Stimulated activated CD4-positive, alpha-beta T cell treated with anti-CD3 and anti-CD28 coated beads, TNF-alpha, amount 100 ng/mL, for 4 hours (primary cell): ENCODE results near the gene WDR5B.

Experiments used
- DNase-seq, 3 experiments: peaks; one replicate each; pipeline ENCODE4 v3.0.0-alpha.2; 2020; ENCODE audit warnings: low read depth in 3 of 3

Gene WDR5B

DNA sequence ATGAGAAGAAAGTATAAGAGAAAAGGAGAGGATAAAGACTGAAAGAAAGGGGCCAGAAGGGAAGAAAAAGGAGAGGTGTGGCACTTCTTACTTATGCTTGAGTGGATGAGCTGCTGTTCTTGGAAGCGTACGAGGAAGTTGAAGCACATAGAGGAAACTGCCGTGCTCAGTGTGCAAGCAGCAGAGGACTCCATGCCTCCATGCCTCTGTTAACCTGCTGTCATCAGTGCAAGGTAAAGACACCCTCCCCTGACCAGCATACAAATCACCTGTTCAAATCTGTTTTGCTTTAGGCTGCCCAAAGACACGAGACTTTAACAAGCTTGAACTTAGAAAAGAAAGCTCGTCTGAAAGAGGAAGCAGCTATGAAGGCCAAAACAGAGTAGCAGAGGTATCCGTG lies 6.4 kb downstream of the WDR5B start:
- DNase-seq = no peak

DNA sequence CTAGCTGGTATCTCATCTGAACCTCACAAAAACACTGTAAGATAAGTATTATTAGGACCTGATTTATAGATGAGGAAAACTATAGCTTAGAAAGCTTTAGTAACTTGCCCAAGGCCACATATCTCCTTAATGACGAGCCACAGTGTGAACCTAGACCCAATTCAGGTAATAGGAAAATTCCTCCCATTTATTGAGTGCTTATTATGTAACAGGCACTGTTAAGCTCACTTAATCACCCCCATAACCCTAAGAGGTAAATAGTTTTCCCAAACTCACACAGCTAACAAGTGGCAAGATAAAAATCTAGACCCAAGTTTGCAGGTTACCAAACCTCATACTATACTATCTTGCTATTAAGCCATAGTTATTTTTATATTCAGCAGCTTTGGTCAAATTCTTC lies 7.9 kb downstream of the WDR5B start:
- DNase-seq = no peak

DNA sequence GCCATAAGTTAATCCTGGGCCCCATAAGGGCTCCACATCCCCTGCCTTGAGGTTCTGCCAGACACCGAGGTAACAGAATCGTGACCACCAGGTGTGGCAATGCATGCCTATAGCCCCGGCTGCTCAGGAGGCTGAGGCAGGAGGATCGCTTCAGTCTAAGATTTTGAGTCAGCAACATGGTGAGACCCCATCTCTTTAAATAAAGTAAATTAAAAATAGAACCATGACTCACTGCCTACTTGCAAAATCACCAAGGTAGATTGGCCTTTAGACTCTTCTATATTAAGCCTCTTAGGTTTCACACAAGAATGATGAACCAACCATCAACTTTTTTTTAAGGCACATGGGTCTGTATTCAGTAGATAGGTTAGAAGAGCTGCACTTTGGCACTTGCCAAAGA lies 9.7 kb downstream of the WDR5B start:
- no peak for DNase-seq

DNA sequence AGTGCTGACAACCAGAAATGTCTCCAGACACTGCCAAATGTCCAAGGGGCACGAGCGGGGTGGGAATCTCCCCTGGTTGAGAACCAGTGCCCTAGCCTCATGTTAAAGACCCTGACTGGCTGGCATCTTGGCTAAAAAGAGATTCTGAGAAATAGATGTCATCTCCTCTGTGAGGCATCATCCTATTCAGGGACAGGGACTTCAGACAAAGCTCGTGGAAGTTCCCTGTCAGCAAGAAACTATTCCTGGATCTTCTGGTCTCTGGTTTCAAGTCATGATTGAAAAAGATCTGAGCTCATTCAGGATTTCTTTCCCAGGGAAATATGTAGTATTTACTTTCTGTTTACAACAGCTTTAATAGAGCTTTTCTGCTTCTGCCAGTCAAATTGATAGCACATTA lies 10.8 kb downstream of the WDR5B start:
- DNase-seq = no peak

- no peak for DNase-seq
These were observed 12.4 kb downstream of the WDR5B start for GRCh38 chr3:122403489-122403888.

DNA sequence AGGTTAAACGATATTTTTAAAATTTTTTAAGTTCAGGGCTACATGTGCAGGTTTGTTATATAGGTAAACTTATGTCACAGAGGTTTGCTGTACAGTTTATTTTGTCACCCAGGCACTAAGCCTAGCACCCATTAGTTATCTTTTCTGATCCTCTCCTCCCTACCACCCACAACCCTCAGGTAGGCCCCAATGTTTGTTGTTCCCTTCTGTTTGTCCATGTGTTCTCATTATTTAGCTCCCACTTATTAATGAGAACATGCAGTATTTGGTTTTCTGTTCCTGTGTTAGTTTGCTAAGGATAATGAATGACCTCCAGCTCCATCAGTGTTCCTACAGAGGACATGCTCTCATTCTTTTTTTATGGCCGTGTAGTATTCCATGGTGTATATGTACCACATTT lies 16.9 kb downstream of the WDR5B start:
- no peak for DNase-seq

GRCh38 chr3:122397201-122397600 lies 18.7 kb downstream of the WDR5B start:
- no peak for DNase-seq

- no peak for DNase-seq
These were observed 19.4 kb downstream of the WDR5B start for GRCh38 chr3:122396511-122396910.

DNA sequence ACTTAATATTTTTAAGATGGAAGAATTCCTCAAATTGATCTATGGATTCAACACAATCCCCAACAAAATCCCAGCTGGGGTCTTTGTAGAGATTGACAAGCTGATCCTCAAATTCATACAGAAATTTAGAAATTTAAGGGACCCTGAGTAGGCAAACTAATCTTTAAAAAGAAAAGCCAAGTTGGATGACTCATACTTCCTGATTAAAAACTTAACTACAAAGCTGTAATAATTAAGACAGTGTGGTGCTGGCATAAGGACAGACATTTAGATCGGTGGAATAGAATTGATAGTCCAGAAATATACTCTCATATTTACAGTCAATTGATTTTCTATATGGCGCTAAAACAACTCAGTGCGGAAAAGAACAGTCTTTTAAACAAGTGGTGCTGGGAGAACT lies 20.3 kb downstream of the WDR5B start:
- DNase-seq = no peak

- no peak for DNase-seq
These were observed 21.7 kb downstream of the WDR5B start for GRCh38 chr3:122394173-122394572.

DNA sequence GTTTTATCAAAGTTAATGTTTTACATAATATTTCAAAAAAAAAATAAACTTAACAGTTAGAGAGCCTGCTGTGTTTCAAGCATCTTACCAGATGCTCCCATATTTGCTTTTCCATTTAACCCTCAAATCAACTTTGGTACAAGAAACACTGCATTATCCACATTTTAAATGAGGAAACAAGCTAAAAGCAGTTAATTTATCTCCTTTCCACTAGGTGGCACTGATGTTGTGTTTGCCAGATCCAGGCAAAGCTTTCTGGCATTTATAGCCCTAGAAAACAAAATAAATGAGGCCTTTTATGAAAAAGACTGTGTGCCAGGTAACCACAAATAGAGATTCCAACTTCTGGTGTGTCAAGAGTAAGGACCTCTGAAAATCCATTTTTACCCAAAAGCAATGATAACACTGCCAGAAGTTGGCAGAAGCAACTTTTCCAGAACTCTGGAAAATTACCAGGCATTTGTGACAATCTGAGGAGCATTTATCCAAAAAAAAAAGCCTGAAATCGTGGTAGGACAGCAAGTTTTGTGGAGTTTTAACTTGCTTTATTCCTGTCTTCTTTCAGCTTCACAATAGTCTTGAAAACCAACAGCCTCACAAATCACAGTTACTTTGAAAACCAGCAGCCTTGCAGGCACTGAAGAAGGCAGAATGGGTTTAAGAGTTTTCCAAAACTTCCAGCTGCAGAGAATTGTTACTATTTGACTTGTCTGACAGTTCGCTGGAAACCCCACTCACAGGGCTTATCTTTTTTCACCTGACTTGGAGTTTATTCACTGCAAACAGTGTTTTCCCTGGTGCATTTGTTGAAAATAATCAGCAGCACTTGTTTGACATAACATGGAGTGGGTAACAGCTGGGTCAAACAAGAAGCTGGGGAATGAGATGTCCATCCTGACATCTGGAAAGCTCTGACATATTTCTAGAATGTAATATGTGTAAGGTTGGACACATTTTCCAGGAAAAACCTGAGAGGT lies 22.7 kb downstream of the WDR5B start:
- no peak for DNase-seq

- DNase-seq = no peak
These were observed 24.0 kb downstream of the WDR5B start for GRCh38 chr3:122391681-122392446.

- no peak for DNase-seq
These were observed 25.2 kb downstream of the WDR5B start for GRCh38 chr3:122390665-122391064.

DNA sequence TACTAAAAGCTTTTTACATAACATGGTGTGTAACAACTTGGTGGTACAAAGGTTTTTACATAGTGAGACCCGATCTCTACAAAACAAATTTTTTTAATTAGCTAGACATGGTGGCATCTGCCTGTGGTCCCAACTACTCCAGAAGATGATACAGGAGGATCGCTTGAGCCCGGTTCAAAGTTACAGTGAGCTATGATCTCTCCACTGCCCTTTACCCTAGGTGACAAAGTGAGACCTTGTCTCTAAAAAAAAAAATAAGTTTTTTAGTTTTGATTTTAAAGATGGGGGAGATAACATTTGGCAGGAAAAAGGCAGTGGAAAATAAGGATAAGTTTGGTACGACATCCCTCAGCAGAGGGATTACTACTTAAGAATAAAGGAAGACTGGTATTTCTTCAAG lies 26.0 kb downstream of the WDR5B start:
- DNase-seq = no peak

DNA sequence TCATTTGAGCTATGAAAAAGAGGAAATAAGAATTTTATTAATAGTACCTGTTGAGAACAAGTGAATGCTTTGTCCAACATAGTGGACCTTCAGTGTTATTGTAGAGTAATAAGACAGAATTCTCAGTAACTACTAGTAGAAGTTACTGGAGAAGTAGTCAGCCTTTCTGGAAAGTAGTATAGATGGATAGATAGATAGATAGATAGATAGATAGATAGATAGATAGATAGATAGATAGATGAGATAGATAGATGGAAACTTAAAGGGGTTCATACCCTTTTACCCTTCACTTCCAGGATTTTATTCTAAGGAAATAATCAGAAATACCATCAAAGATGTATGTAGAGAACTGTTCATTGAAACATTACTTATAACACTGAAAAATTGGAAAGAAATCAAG lies 26.7 kb downstream of the WDR5B start:
- DNase-seq = no peak

DNA sequence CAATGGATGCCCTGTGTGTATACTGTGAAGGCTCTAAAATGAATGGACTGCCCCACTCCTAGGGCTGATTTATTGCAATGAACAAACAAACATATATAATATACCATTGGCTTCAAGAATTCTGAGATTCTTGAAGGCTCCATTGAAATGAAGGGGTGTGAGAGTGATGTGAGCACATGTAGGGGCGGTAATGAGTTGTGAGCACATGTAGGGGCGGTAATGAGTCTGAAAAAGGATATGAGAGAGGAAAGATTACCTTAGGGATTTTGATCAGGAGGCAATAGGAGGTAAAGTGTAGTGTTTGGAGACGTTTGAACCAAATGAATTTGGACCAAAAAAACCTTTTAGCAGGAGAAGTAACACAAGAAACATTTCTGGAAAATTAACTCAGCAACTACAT lies 28.2 kb downstream of the WDR5B start:
- DNase-seq = no peak

- DNase-seq = peak; percentile 84 to 86 (median 84)
These were observed 31.8 kb downstream of the WDR5B start, which contains the start of gene FAM162A for GRCh38 chr3:122383771-122384697. Gene FAM162A, plus strand, starts transcription at chr3:122384182. Its CDS starts 84 bp downstream, at chr3:122384266.

- peak; percentile 70 to 77 (median 70) for DNase-seq
These were observed 32.8 kb downstream of the WDR5B start, which contains the start of gene MIX23 for GRCh38 chr3:122382888-122383666. Gene MIX23, minus strand, starts transcription at chr3:122383231. Its CDS starts 7 bp downstream, at chr3:122383224.

- DNase-seq = no peak
These were observed 37.9 kb downstream of the WDR5B start for GRCh38 chr3:122377975-122378374.

- no peak for DNase-seq
These were observed 41.8 kb downstream of the WDR5B start for GRCh38 chr3:122374034-122374433.

DNA sequence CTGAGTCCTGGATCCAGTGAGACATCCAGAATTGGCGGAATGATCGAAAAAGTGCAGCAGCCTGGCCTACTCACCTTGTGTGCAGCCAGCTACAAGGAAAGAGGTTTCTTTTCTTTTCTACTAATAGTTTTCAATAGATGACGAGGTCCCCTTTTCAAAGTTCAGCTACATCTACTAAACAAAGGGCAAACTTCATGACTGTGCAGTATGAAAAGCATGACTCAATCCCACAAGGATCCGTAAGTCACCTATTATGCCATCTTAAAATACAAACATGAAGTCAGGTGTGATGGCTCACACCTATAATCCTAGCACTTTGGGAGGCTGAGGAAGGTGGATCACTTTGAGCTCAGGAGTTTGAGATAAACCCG lies 49.5 kb downstream of the WDR5B start:
- DNase-seq = no peak
